DMS79 (cell line): ENCODE data around the gene ARHGAP24.
A peak's percentile ranks its signal among the peaks of the same experiment; 100 is the strongest.
"Not testable (repeated sequence)": the region's sequence is repeated elsewhere in the genome, so short reads cannot be mapped to it uniquely, and the experiment has no call there.

Experiments
- DNase-seq: peaks from one replicate; lab custom pipeline; 2025; lab: John Stamatoyannopoulos, UW

ARHGAP24 gene

GRCh38 chr4:85861064-85861765, 386.3 kb downstream of the ARHGAP24 start:
- DNase-seq = peak; percentile 22

GRCh38 chr4:85862896-85863295, 387.9 kb downstream of the ARHGAP24 start:
- no peak for DNase-seq

GRCh38 chr4:85864259-85865205, 389.6 kb downstream of the ARHGAP24 start:
- DNase-seq = no peak

GRCh38 chr4:85865256-85865655, 390.3 kb downstream of the ARHGAP24 start:
- no peak for DNase-seq

DNA sequence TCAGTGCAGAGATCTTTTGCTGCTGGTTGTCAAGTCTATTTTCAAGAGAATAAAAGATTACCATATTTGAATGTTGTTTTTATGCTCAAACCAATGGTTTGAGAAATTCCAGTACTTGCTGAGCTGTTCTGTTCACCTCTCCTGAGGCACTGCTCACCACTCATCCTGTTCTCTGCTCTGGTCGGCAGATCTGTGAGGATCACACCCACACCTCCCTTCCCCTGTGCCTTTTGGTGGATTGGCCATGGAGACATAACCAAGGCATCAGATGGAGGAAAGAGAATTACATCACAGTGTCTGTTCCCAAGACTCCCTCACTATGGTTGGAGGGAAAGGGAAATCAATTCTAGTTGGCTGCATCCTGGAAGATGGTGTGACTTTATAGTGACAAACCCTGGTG, 391.6 kb downstream of the ARHGAP24 start:
- DNase-seq = no peak

GRCh38 chr4:85867271-85867670, 392.3 kb downstream of the ARHGAP24 start:
- no peak for DNase-seq

GRCh38 chr4:85869181-85869580, 394.2 kb downstream of the ARHGAP24 start:
- DNase-seq = no peak

GRCh38 chr4:85870298-85871083, 395.5 kb downstream of the ARHGAP24 start:
- DNase-seq = no peak

DNA sequence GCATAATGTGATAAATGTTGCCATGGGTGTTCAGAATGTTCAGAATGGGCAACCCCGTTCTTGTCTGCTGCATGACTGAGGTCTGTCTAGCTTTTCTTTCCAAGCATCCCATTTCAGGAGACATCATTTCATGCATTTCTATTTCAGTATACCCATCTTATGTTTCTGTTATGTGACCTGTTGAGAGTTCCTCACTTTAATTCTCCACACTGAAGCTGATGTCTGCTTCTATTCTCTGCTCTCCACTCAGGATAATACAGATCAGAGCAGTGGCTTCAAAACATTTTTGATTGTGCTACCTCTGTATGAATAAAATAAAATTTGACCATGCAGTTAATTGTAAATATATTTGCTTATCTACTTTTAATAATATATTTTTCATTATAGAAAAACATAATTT, 398.6 kb downstream of the ARHGAP24 start:
- no peak for DNase-seq

GRCh38 chr4:85879518-85879917, 404.6 kb downstream of the ARHGAP24 start:
- DNase-seq = no peak

DNA sequence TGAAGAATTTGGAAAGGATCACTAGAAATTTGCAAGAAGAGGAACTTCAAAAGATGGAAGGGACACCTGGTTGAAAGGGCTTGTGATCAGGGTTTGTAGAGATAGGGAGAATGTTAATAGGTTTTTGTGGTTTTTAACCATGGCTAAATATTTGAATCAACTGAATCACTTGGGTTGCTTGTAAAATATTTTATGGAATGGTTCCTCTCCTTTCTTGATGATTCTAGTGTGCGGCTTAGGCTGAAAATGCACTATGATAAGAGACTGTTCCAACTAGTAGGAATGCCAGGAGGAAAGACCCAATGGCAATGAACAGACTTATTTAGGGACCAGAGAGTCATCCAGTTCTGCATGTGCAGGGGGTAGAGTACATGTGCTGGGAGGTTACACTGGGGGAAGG, 408.2 kb downstream of the ARHGAP24 start:
- no peak for DNase-seq

GRCh38 chr4:85884251-85884650, 409.3 kb downstream of the ARHGAP24 start:
- no peak for DNase-seq

DNA sequence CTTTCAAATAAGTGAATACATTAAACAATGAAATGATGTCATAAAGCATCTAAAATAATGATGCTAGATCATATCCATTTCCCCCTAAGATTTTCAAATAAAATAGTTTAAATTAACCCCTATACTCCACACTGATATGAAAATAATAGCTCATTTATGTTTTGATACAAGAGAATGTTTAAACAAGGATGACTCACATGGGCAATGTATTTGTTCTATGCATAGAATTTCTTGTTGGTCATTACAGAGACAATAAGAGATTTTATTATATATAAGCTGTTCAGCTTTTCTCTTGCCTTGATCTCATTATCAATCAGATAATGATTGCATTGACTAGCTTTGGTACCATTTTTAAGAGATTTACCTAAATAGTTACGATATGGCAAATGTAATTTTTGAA, 411.7 kb downstream of the ARHGAP24 start:
- DNase-seq = no peak

DNA sequence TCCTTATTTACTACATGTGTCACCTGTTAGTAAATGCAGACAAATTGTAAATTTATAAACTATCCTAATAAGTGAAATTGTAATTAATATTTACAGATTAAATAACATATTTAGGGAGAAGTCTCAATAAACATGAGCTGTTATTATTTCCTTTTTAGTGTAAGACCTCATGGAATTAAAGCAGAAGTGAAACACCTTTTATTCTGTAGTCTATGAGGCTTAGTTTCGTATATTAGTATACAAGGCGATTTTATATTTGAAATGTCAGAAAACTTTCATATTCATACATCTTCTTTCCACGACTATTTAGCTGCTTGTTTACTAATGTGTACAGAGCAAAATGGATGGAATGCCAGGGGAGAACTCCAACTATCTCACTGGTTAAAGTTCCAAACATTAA, 414.4 kb downstream of the ARHGAP24 start:
- DNase-seq = no peak

- no peak for DNase-seq
Observed at GRCh38 chr4:85895755-85896154, 420.8 kb downstream of the ARHGAP24 start.

DNA sequence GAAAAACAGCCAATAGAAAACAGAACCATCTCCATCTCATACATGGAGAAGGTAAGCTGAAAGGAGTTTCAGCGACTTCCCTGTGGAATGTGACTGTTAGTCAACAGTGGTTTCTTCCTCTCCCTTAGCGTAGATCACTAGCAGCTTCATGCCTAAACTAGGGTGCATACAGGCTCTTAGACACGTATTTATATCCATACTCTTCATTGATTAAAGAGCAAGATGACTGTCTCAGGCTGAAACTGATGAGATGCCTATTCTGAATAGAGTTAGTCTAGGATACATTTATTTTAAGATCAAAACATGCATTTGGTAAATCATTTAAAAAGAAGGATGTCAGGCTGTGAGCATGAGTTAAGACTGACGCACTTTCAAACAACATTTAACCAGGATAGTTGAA, 423.3 kb downstream of the ARHGAP24 start:
- no peak for DNase-seq

GRCh38 chr4:85901500-85901899, 426.6 kb downstream of the ARHGAP24 start:
- DNase-seq = no peak

DNA sequence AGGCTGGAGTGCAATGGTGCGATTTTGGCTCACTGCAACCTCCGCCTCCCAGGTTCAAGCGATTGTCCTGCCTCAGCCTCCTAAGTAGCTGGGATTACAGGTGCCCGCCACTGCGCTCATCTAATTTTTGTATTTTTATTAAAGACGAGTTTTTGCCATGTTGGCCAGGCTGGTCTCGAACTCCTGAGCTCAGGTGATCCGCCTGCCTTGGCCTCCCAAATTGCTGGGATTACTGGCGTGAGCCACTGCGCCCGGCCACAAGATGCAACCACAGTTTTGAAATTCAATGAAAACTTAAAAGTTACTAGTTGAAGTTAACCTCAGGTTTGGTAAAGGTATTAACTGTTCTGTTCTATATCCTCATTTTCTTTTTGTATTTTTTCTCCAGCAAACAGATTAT, 427.7 kb downstream of the ARHGAP24 start:
- not testable (repeated sequence) for DNase-seq

DNA sequence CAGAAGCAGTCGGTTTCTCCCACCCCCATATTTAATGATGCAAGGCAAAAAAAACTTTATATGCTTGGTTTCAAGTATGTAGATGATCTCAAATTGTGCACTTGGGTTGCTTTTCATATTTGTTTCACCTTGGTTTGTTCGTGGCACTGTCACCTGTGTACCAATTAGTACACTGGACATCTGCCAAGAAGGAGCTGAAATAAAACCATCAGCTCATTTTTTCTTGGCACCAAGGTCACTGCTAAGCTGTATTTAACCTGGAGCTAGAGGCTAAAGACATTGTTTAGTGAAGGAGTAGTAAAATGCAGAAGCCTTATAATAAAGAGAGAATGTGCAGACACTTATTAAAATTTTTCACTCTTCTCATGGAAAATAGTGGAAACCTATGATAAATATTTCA, 430.8 kb downstream of the ARHGAP24 start:
- DNase-seq = peak; percentile 92

DNA sequence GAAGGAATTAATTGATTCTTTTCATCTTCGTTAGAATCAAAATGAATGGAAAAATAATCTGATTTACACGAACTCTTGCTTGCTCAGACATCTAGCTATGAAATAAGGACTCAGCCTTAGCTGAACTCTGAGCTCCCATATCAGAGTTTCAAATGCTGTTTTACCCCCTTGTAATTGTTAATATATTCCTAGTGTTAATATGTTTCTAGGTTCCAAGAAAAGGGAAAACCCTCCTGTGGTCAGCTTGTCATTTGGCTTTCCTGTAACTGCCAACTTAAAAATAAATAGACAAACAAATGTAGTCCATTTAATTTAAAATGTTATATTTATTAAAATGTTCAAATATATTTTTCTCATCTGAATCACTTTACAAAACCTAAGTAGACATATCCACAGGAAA, 432.1 kb downstream of the ARHGAP24 start:
- DNase-seq = no peak

DNA sequence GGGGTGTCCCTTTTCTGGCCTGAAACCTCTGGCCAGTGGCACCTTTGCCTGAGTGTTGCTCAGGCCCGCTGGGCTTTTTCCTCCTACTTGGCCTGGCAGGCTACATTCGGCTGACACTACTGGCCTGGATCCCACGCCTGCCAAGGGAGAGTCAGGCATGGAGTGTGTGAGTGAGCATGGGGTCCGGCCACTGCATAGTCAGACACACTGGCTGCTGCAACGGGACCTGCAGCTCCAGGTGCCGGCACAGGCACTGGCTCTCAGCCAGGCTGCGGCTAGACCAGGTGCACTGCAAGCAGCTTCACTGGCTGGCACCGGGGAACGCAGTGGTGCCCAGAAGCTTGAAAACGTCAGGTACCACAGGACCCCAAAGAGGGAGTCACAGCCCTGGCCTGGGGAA, 434.9 kb downstream of the ARHGAP24 start:
- DNase-seq = peak; percentile 57

DNA sequence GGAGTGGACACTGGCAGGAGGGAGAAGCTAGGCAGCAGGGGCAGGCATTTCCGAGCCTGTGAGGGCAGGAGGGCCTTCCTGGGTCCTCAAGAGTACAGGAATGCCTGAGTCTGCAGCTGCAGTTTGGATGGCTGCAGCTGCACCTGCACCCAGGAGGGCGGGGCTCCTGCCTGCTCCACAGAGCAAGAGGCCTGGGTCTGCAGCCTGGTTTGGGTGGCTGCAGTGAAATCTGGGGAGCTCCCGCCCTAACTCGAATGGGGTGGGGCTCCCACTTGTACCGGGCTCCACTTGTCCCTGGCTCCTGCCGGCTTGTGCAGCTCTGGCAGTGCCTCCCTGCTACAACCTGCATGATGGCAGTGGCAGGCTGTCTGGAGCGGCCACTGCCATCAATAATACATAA, 436.0 kb downstream of the ARHGAP24 start:
- no peak for DNase-seq
